WERI-Rb-1 (cell line): ENCODE data around the gene PPCDC.

Source experiments
- DNase-seq: peaks from one replicate; pipeline ENCODE4 v3.0.0-alpha.2; 2020
- H3K27ac ChIP-seq: fragments of 250-450 bp; sonication (Bioruptor Pico); 2 replicates; pipeline ENCODE4 v1.5.1; 2020; ENCODE audit warnings: mild to moderate bottlenecking, moderate library complexity
- H3K27me3 ChIP-seq: fragments of 250-450 bp; sonication (Bioruptor Pico); 2 replicates; pipeline ENCODE4 v1.5.1; 2021; ENCODE audit warnings: mild to moderate bottlenecking, low read depth, moderate library complexity; ENCODE audit not compliant: insufficient read depth, severe bottlenecking
- H3K36me3 ChIP-seq: fragments of 250-450 bp; sonication (Bioruptor Pico); 2 replicates; pipeline ENCODE4 v1.5.1; 2020; ENCODE audit warnings: mild to moderate bottlenecking, moderate library complexity
- H3K4me3 ChIP-seq: 2 replicates; pipeline ENCODE4 v1.5.1; 2011; ENCODE audit warnings: low read depth, mild to moderate bottlenecking, control low read depth, low read length
- H3K9me3 ChIP-seq: fragments of 250-450 bp; sonication (Bioruptor Pico); 2 replicates; pipeline ENCODE4 v1.5.1; 2021; ENCODE audit warnings: mild to moderate bottlenecking, moderate library complexity; ENCODE audit not compliant: severe bottlenecking
- CTCF ChIP-seq: IDR thresholded peaks from 2 replicates; pipeline ENCODE4 v1.5.1; 2011; ENCODE audit warnings: low read depth, mild to moderate bottlenecking, control low read depth, inconsistent platforms, low read length

The PPCDC gene

GRCh38 chr15:75061272-75061671 lies 37.9 kb downstream of the PPCDC start:
- H3K36me3 ChIP-seq: no peaks in the 10 kb centered on the region
- H3K27me3 ChIP-seq: no peaks in the 10 kb centered on the region
- no peak for TF ChIP-seq CTCF
- H3K4me3 ChIP-seq: no peak overlapping the region
- H3K27ac ChIP-seq: no peak overlapping the region
- peak; percentile 1 for DNase-seq
- no peaks in the 10 kb centered on the region for H3K9me3 ChIP-seq

- no peak for DNase-seq
- Histone ChIP-seq H3K27me3 (no peaks in the 10 kb centered on the region), H3K27ac (no peak overlapping the region), H3K9me3 (no peaks in the 10 kb centered on the region), H3K4me3 (no peak overlapping the region), H3K36me3 (no peaks in the 10 kb centered on the region)
- TF ChIP-seq CTCF: no peak
These were observed 39.3 kb downstream of the PPCDC start for GRCh38 chr15:75062706-75063105.

GRCh38 chr15:75063338-75063737 lies 39.9 kb downstream of the PPCDC start:
- no peaks in the 10 kb centered on the region for H3K9me3 ChIP-seq
- no peak for TF ChIP-seq CTCF
- DNase-seq: no peak
- no peak overlapping the region for H3K4me3 ChIP-seq
- no peak overlapping the region for H3K27ac ChIP-seq
- no peaks in the 10 kb centered on the region for H3K27me3 ChIP-seq
- H3K36me3 ChIP-seq: no peaks in the 10 kb centered on the region

GRCh38 chr15:75063889-75064288 lies 40.5 kb downstream of the PPCDC start:
- no peaks in the 10 kb centered on the region for H3K36me3 ChIP-seq
- DNase-seq: no peak
- no peak overlapping the region for H3K27ac ChIP-seq
- H3K27me3 ChIP-seq: no peaks in the 10 kb centered on the region
- no peak overlapping the region for H3K4me3 ChIP-seq
- TF ChIP-seq CTCF: no peak
- no peaks in the 10 kb centered on the region for H3K9me3 ChIP-seq

- DNase-seq: no peak
- no peaks in the 10 kb centered on the region for H3K9me3 ChIP-seq
- no peaks in the 10 kb centered on the region for H3K36me3 ChIP-seq
- H3K27me3 ChIP-seq: no peaks in the 10 kb centered on the region
- TF ChIP-seq CTCF: no peak
- H3K27ac ChIP-seq: no peak overlapping the region
- no peak overlapping the region for H3K4me3 ChIP-seq
These were observed 41.5 kb downstream of the PPCDC start for GRCh38 chr15:75064846-75065245.

- Histone ChIP-seq H3K9me3 (no peaks in the 10 kb centered on the region), H3K27me3 (no peaks in the 10 kb centered on the region), H3K36me3 (no peaks in the 10 kb centered on the region), H3K4me3 (no peak overlapping the region), H3K27ac (peak overlapping the region; percentile 86; the same call in 1 of the 2 replicates)
- no peak for DNase-seq
- TF ChIP-seq CTCF: no peak
These were observed 42.1 kb downstream of the PPCDC start for GRCh38 chr15:75065467-75065850.
